Fibroblast of mammary gland (primary cell): ENCODE results near the gene LRMDA.

Source experiments
- DNase-seq: peaks from one replicate; pipeline ENCODE4 v3.0.0-alpha.2; 2010; ENCODE audit warnings: low read depth
- H3K4me3 ChIP-seq: 2 replicates; pipeline ENCODE4 v1.5.1; 2011; ENCODE audit warnings: low read depth, mild to moderate bottlenecking, low read length, moderate library complexity; ENCODE audit not compliant: control insufficient read depth
- TF ChIP-seq, protein P1 (sequence below): conservative IDR thresholded peaks from 2 replicates; pipeline ENCODE4 v1.5.1; 2011; ENCODE audit warnings: low read depth, low read length, inconsistent platforms; ENCODE audit not compliant: control insufficient read depth, insufficient read depth

LRMDA gene

DNA sequence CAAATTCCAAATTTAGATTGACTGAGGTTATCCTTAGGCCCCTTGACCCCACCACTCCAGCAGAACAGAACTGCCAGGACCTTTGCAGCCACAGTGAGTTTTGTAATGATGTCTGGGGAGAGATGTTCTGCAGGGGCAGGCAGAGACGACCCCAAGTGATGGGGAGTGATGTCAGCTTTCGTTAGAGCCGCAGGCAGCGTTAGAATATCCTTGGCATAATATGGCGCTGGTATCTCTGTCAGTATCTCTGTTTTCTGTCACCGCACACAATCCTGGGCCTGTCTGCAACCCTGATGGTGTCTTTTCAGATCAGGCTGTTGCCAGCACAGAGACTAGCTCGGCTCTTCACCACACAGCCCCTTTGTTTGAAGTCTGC lies 1122.6 kb downstream of the LRMDA start:
- TF ChIP-seq, protein P1, sequence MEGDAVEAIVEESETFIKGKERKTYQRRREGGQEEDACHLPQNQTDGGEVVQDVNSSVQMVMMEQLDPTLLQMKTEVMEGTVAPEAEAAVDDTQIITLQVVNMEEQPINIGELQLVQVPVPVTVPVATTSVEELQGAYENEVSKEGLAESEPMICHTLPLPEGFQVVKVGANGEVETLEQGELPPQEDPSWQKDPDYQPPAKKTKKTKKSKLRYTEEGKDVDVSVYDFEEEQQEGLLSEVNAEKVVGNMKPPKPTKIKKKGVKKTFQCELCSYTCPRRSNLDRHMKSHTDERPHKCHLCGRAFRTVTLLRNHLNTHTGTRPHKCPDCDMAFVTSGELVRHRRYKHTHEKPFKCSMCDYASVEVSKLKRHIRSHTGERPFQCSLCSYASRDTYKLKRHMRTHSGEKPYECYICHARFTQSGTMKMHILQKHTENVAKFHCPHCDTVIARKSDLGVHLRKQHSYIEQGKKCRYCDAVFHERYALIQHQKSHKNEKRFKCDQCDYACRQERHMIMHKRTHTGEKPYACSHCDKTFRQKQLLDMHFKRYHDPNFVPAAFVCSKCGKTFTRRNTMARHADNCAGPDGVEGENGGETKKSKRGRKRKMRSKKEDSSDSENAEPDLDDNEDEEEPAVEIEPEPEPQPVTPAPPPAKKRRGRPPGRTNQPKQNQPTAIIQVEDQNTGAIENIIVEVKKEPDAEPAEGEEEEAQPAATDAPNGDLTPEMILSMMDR, result no peak
- DNase-seq, result no peak
- no peak overlapping the region for H3K4me3 ChIP-seq

DNA sequence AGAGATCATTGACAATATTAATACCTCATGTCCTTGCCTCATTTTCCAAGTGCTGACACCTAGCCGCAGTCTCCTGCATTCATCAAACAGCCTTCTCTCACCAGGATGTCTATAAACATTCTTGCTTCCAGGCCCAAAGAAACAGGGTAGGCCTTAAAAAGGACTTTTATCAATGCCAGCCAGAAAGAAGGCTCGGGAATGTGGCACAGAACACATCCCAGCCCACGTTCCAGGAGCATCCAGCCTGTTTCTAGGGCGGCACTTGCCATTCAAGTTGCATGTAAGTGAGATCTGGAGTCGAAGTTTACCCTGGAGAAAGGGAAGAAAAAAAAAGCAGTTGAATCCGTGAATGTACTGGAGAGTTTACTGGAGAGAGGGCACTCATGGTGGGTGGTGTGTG lies 1123.1 kb downstream of the LRMDA start:
- DNase-seq, result no peak
- H3K4me3 ChIP-seq, result no peak overlapping the region
- TF ChIP-seq, protein P1, result no peak

DNA sequence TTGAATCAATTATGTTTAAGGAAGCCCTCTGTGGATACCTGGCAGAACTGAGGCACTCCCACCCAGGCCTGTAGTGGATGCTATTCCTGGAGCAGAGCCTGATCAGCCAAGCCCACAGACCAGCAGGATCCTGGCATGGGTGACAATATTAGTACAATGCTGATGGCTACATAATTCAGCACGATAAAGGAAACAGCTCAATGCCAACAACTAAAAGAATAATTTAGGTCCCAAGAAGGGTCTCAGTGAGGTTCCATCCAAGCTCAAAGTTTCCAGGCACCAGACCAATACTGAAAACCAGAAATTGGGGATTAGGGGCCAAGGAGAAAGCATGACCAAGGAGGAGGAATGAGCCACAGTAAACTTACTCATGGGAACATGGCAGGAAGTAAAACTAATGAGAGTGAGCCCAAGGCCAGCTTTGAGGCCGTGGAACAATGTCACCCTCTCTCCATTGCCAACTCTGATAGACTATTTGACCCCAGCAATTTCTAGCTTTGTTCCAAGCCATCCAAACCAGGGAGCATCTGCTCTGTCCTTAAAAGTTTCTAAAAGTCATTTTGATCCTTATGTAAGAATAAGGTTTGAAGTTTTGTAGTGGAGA lies 1123.7 kb downstream of the LRMDA start:
- no peak for DNase-seq
- H3K4me3 ChIP-seq, result no peak overlapping the region
- TF ChIP-seq, protein P1, result no peak

DNA sequence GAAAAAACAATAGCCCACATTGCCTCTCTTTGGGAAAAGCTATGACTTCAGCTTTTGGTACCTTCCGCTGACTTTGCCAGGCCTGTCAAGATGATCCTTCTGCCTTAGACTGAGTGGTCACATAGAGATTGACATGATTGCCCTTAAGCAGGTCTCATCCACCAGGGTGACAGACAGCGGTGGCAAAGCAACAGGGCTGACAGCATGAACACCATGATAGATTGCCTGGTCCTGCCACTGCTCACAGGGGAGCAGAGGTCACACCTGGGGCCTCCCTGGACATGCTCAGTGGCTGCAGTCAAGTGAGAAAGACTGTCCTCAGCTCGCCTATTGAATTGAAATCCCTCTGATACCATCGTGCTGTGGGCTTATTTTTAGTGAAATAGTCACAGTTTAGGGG lies 1125.9 kb downstream of the LRMDA start:
- DNase-seq, result no peak
- TF ChIP-seq, protein P1, result no peak
- H3K4me3 ChIP-seq, result no peak overlapping the region

DNA sequence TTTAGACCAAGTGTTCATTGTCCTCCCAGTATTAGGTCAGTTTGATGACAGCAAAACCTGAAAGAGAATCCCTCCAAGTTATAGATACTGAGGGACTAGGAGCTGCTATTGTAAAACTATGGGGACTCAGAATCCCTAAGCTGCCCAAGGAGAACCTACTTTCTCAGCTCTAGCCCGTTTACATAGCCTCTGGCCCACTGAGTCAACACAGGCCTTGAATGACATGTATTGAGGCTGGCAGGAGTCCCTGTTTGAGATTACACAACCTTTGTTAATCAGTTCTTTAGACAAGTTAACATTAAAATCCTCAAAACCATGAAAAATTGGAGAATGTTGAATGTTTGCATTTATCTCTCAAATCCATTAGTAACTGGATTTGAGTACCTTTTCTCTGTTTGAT lies 1127.2 kb downstream of the LRMDA start:
- TF ChIP-seq, protein P1, result no peak
- H3K4me3 ChIP-seq, result no peak overlapping the region
- DNase-seq, result peak; percentile 84

DNA sequence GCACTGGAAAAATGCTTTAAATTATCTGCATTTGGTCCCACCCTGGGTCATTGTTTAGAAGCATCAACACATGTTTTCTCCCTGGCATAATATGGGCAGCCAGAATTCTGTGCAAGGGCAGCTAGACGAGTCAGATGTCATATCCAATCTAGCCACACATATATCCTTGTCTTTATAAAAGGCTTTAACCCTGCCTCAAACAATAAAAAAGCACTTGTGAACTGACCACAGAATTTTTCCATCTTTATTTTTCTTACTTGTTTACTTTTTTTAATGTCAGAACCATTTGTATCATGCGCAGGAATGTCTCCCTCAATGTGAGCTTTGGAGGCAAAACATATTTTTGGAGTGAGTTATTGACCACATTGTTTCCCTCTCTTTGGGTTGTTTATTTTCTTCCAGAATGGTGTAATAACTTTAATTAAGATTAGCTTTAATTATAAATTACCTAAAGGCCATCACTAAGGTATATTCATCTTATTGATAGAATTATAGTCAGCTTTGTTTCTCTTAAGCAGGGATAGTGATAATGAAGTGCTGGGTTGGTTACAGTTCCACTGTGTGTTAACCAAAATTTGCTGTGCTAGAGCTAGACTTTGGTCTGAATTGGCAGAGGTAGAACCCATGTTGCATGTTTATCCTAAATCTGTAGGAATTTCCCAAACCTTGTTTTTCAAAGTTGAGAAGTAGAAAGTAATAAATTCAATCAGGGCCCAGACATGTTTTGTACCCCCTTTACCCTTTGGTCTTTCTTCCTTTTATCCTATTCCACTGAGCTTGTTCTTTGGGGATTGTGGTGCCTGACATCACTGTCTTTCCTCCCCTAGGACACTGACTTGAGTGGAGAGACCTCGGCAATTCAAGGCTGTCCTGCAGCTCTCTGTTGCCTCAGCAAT lies 1127.8 kb downstream of the LRMDA start:
- H3K4me3 ChIP-seq, result no peak overlapping the region
- peak; percentile 54 for DNase-seq

More for the DNA sequence above, 1127.8 kb downstream of the LRMDA start:
- TF ChIP-seq, protein P1, result no peak
